ENCODE measurements around the gene TXNDC11.

DNA sequence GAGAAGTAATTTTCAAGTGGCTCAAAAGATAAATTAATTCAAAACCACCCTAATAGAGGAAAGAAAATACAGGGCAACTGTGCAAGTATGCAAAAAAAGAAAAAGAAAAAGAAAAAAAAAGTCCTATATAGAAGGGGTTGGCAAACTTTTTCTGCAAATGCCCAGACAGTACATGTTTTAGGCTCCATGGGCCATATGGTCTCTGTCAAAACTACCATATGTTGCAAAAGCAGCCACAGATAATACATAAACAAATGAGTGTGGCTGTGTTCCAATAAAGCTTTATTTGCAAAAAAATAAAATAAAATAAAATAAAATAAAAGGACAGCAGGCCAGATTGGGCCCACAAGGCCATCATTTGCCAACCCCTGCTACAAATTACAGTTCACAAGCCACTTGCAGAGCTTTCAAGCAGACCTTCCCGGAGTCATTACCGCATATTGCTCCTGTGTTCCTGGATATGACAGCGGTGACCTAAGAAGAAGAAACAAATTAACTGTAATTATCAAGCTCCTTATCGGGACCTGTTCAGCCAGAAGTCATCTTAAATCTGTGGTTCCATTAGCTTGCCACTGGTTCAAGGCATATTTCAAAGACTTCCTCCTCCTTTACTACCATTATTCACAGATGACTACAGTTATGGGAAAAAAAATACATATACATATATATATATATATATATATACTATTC is 38.5 kb upstream of the TXNDC11 start:
- TF ChIP-seq EZH2 (IDR thresholded peaks at IDR 0.05; ENCODE audit: low read depth) (no peak), CTCF (conservative IDR thresholded peaks at IDR 0.05) (no peak)

Data from PC-9 (cell line).